ENCODE data around the gene ESRRB.

DNA sequence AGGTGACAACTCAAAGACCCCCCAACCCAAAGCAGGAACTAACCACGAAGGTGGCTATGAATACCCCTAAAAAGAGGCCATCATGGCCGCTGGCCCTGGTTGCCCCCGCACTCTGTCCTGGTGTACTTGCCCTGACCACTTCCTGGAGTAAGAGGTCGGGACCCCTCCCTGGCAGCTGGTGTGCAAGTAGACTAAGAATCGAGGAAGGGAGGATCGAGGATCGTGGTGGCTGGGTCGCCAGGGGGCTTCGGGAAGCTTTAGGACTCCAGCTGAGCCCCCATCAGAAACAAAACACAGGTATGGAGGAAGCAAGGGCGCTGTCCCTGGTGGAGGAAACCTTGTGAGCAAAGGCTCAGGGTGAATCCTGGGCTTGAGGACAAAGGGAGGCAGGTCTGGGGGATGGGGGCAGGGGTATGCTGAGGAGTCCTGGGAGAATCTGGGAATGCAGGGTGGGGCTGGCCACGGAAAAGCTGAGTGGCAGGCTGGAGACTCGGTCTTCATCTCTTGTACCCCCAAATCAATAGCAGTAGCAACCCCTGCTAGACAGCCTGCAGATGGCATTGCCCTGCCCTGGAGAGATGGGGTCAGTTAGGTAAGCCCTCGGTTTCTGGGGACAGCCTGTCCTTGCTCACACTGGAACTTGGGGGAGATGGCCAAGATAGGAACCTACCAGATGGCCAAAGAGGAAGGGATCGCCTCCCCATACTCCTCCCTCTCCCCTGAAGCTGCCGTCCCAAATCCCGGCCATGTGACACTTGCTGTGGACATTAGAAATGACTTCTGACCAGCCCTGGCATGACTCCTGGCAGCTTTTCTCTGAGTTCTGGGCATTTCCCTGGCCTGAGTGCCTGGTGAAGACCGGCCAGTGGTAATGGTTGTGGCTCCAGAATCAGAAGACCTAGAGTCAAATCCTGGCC is 45.3 kb upstream of the ESRRB start:
- TF ChIP-seq, protein P1, sequence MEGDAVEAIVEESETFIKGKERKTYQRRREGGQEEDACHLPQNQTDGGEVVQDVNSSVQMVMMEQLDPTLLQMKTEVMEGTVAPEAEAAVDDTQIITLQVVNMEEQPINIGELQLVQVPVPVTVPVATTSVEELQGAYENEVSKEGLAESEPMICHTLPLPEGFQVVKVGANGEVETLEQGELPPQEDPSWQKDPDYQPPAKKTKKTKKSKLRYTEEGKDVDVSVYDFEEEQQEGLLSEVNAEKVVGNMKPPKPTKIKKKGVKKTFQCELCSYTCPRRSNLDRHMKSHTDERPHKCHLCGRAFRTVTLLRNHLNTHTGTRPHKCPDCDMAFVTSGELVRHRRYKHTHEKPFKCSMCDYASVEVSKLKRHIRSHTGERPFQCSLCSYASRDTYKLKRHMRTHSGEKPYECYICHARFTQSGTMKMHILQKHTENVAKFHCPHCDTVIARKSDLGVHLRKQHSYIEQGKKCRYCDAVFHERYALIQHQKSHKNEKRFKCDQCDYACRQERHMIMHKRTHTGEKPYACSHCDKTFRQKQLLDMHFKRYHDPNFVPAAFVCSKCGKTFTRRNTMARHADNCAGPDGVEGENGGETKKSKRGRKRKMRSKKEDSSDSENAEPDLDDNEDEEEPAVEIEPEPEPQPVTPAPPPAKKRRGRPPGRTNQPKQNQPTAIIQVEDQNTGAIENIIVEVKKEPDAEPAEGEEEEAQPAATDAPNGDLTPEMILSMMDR (conservative IDR thresholded peaks at IDR 0.05; ENCODE audit: low read length) = no peak
- no peak for TF ChIP-seq EZH2phosphoT487 (IDR thresholded peaks at IDR 0.05; ENCODE audit: borderline replicate concordance, low read depth, low read length)
